ENCODE results near the gene DNAH10.

Gene DNAH10

GRCh38 chr12:123962513-123962912 is 200.4 kb downstream of the DNAH10 start:
- in situ Hi-C loops (cut with MboI; ENCODE audit: low sequenced_read_pairs), result no loop called here

DNA sequence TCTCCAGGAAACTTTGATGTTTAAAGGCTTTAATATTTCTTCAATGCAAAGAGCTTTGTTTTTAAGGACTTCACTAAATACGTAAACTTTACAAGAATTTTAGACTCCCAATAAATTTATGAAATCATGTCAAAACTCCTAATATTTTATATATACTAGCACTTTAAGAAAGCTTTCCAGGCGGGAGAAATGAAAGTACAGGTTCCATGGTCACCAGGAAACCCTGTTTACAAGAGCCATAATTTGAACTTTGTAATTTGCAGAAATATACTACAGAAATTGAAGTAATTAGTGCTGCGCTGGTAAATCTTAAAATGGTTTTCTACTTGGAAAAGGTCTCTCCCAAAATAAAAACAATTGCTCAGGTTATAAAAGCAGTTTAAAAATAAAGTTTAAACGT is 201.7 kb downstream of the DNAH10 start:
- in situ Hi-C loops (cut with MboI; ENCODE audit: low sequenced_read_pairs), result no loop called here

- in situ Hi-C loops (cut with MboI; ENCODE audit: low sequenced_read_pairs), result no loop called here
Measured at GRCh38 chr12:123965382-123965781, 203.3 kb downstream of the DNAH10 start.

GRCh38 chr12:123966596-123966995 is 204.5 kb downstream of the DNAH10 start:
- in situ Hi-C loops (cut with MboI; ENCODE audit: low sequenced_read_pairs), result no loop called here

- in situ Hi-C loops (cut with MboI; ENCODE audit: low sequenced_read_pairs), result no loop called here
Measured at GRCh38 chr12:123967121-123967586, 205.1 kb downstream of the DNAH10 start.

- in situ Hi-C loops (cut with MboI; ENCODE audit: low sequenced_read_pairs), result no loop called here
Measured at GRCh38 chr12:123971449-123971769, 209.3 kb downstream of the DNAH10 start.

- in situ Hi-C loops (cut with MboI; ENCODE audit: low sequenced_read_pairs), result no loop called here
Measured at GRCh38 chr12:123971770-123972456, 209.8 kb downstream of the DNAH10 start.

DNA sequence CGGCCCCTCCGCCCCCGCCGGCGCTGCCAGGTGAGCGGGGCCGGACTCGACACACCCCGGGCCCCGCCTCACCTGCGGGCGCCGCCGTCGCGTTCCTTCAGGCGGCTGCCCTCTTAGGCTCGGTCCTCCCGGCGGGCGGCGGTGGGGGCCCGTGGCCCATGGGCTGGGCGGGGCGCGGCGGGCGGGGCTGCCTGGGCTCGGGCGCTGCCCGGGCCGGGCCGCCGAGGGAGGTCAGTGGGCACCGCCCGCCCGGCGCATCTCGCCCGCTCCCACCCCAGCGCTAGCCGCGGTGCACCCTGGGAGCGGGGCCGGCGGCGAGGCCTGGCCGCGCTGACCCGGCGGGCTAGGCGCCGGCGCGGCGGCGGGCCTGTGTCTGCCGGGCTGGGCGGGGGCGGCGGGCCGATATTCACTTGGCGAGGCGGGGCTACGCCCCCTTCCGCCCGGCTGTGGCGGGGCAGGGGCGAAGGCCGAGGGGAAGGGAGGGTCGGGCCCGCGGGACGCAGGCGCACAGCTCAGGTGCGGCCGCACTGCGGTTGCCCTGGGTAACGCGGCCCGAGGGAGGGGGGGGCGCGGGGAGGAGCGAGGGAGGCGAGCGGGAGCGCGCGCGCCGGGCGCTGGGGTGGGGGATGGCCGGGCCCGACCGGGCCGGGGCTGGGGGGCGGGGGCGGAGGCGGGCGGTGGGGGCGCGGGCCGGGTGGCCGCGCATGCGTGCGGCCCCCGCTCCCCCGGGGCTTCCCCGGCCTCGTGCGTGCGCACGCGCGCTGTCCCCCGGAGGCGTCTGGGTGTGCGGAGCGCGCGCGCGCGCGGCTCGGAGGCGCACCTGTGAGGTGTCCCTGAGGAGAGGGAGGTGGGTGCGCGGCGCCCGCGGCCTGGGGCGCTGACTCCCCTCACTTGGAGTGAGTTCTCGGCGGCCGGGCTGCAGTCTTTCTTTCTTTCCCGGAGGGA is 210.6 kb downstream of the DNAH10 start, which contains the start of the genes CCDC92 and ZNF664:
Gene CCDC92, minus strand, starts transcription at position 375 of the 945 bp plus-strand sequence. CDS start 28,526 bp downstream, outside the sequence.
Gene ZNF664, plus strand, starts transcription at position 759 of the 945 bp plus-strand sequence. CDS start 38,930 bp downstream, outside the sequence.
- in situ Hi-C loops (cut with MboI; ENCODE audit: low sequenced_read_pairs), result no loop called here

DNA sequence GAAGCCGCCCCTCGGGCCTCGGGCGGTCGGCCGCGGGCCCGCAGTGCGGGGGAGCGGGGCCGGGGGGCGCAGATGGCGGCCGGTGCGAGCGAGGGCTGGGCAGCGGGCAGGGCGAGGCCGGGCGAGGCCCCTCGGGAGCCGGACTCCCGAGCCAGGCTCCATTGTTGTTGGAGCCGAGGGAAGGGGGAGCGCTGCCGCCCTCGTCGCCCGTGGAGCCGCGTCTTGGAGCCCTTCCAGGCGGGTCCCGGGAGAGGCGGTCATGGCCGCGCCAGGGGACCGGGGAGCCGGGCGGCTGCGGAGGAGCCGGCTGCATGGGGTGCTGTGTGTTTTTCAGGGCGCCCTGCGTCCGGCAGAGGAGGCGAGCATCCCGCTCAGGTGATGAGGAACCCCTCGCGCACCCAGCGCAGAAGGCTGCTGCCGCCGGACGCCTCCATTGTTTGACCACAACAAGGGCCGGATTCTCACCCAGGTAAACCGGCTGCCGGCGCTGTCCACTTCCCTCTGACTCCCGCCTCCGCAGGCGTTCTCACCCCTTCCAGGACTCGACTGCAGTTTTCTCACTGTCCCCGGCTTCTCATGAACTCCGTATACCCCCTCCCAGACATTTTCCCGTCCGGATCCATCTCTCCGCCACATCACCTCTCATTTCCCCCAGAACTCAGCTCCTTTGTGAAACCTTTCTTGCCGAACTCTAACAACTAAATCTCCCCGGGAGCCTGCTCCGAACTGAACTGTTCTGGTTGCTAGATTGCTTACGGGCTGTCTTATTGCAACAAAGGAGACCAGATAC is 211.6 kb downstream of the DNAH10 start:
- in situ Hi-C loops (cut with MboI; ENCODE audit: low sequenced_read_pairs), result no loop called here

GRCh38 chr12:123976227-123976826 is 214.2 kb downstream of the DNAH10 start:
- in situ Hi-C loops (cut with MboI; ENCODE audit: low sequenced_read_pairs), result no loop called here

GRCh38 chr12:123979566-123979965 is 217.5 kb downstream of the DNAH10 start:
- in situ Hi-C loops (cut with MboI; ENCODE audit: low sequenced_read_pairs), result no loop called here

DNA sequence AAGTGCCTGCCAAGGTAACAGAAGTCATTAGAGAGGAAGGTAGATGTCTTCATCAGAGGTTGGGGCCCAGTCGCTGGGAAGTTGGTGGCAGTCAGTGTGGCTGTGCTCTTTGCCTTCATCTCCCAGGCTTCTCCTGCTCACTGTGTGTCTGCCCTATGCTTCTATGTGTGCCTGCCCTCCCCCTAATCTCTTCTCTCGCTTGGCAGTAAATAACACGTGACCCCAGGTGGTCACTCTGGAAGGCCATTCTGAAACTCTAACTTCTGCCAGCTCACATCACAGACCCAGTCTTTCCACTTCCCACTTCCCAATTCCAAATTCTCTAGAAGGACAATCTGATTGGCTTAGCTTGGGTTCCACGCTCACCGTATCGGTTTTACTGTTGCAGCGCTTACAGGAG is 220.2 kb downstream of the DNAH10 start:
- in situ Hi-C loops (cut with MboI; ENCODE audit: low sequenced_read_pairs), result no loop called here

- in situ Hi-C loops (cut with MboI; ENCODE audit: low sequenced_read_pairs), result no loop called here
Measured at GRCh38 chr12:123983822-123984485, 221.9 kb downstream of the DNAH10 start.

DNA sequence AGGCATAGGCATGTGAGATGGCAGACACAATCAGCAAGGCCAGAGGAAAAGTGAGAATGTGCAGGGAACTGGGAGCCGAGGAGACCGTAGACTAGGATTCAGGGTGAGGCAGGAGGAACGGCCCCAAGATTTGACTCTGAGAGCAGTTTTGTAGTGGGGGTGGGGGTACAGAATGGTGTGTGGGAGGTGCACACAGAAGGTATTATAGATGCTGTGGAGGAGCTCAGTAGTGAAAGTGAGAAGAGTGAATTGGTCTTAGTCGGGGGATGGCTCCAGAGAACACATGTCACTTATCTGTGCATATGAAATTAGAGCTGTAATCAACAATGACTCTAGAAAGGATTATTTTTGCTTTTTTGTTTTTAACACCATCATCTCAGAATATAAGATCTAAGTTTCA is 222.8 kb downstream of the DNAH10 start:
- in situ Hi-C loops (cut with MboI; ENCODE audit: low sequenced_read_pairs), result no loop called here
